Measurements from ENCODE around the gene GGTA1. TPM values are rescaled to one million over a fixed set of nuclear protein-coding genes. Genes with fewer than 3 reads are reported as not detected.
"Not testable (repeated sequence)": the region's sequence is repeated elsewhere in the genome, so short reads cannot be mapped to it uniquely, and the experiment has no call there.

GGTA1 gene
- total and polyA plus RNA-seq, 2 experiments from 2014 or later: 0.16 TPM; not detected in 1

GRCh38 chr9:121463026-121463807 is 36.4 kb downstream of the GGTA1 start:
- peak; percentile 85 for DNase-seq (ENCODE audit: low spot score)
- Histone ChIP-seq H2AFZ (no peak overlapping the region), H3K4me1 (ENCODE audit: insufficient read depth) (no peaks in the 10 kb centered on the region; the same call in 1 of the 2 replicates), H3K27ac (ENCODE audit: low read depth) (no peak overlapping the region), H3K4me3 (no peak overlapping the region), H3K27me3 (ENCODE audit: insufficient read depth) (no peaks in the 10 kb centered on the region), H3K9me2 (ENCODE audit: insufficient read depth) (no peaks in the 10 kb centered on the region), H3K4me2 (no peak overlapping the region), H4K20me1 (replicated peaks; ENCODE audit: insufficient read depth) (no peaks in the 10 kb centered on the region), H3K79me2 (replicated peaks; ENCODE audit: insufficient read depth) (no peaks in the 10 kb centered on the region), H3F3A (replicated peaks; ENCODE audit: low read depth) (no peaks in the 10 kb centered on the region), H3K36me3 (ENCODE audit: insufficient read depth) (no peaks in the 10 kb centered on the region)
- no peak overlapping the region for H3K4me3 Mint-ChIP-seq
- ATAC-seq: peak; percentile 90
- H3K4me1 Mint-ChIP-seq: peaks cover 11% of the 10 kb centered on the region; the same call in 2 of the 3 replicates
- peaks cover 2% of the 10 kb centered on the region for H3K27me3 Mint-ChIP-seq (ENCODE audit: insufficient read depth, low read depth, poor library complexity)
- H3K36me3 Mint-ChIP-seq (ENCODE audit: low read depth): no peaks in the 10 kb centered on the region
- no peak overlapping the region for H3K27ac Mint-ChIP-seq
- H3K9me3 Mint-ChIP-seq: no peaks in the 10 kb centered on the region
- peak; percentile 82 to 92 for TF ChIP-seq CTCF (conservative IDR thresholded peaks at IDR 0.05; ENCODE audit: low read depth in 2 of 2)
- no peak for TF ChIP-seq STAT1 (IDR thresholded peaks at IDR 0.05; ENCODE audit: unreplicated experiment)

- Histone ChIP-seq H2AFZ (no peak overlapping the region), H3K79me2 (replicated peaks; ENCODE audit: insufficient read depth) (no peaks in the 10 kb centered on the region), H3K4me1 (ENCODE audit: insufficient read depth) (no peaks in the 10 kb centered on the region; the same call in 1 of the 2 replicates), H3F3A (replicated peaks; ENCODE audit: low read depth) (no peaks in the 10 kb centered on the region), H3K4me2 (no peak overlapping the region), H4K20me1 (replicated peaks; ENCODE audit: insufficient read depth) (no peaks in the 10 kb centered on the region), H3K27me3 (ENCODE audit: insufficient read depth) (no peaks in the 10 kb centered on the region), H3K9me2 (ENCODE audit: insufficient read depth) (no peaks in the 10 kb centered on the region), H3K27ac (ENCODE audit: low read depth) (no peak overlapping the region), H3K36me3 (ENCODE audit: insufficient read depth) (no peaks in the 10 kb centered on the region), H3K4me3 (no peak overlapping the region)
- DNase-seq (ENCODE audit: low spot score) (no peak), ATAC-seq (no peak; the same call in 2 of the 3 replicates)
- TF ChIP-seq REST (IDR thresholded peaks at IDR 0.05; ENCODE audit: unreplicated experiment) (peak; percentile 57), EZH2phosphoT487 (IDR thresholded peaks at IDR 0.05; ENCODE audit: unreplicated experiment) (no peak)
- H3K27ac Mint-ChIP-seq: no peak overlapping the region
- no peaks in the 10 kb centered on the region for H3K9me3 Mint-ChIP-seq
- no peaks in the 10 kb centered on the region for H3K36me3 Mint-ChIP-seq (ENCODE audit: low read depth)
- peaks cover 11% of the 10 kb centered on the region; the same call in 2 of the 3 replicates for H3K4me1 Mint-ChIP-seq
- no peak overlapping the region for H3K4me3 Mint-ChIP-seq
- H3K27me3 Mint-ChIP-seq (ENCODE audit: insufficient read depth, low read depth, poor library complexity): no peaks in the 10 kb centered on the region
These were observed 40.1 kb downstream of the GGTA1 start for GRCh38 chr9:121459513-121459912.

- H3K27me3 ChIP-seq (ENCODE audit: insufficient read depth): not testable (repeated sequence)
These were observed 41.2 kb downstream of the GGTA1 start for GRCh38 chr9:121458449-121458848.

More at GRCh38 chr9:121458449-121458848, 41.2 kb downstream of the GGTA1 start:
- not testable (repeated sequence) for H3K36me3 Mint-ChIP-seq (ENCODE audit: low read depth); H2AFZ ChIP-seq; H3K27ac Mint-ChIP-seq; H3K4me3 Mint-ChIP-seq; DNase-seq (ENCODE audit: low spot score); H3K9me2 ChIP-seq (ENCODE audit: insufficient read depth); H3K4me1 Mint-ChIP-seq; H4K20me1 ChIP-seq (replicated peaks; ENCODE audit: insufficient read depth); H3K9me3 Mint-ChIP-seq; H3K27me3 Mint-ChIP-seq (ENCODE audit: insufficient read depth, low read depth, poor library complexity); H3K27ac ChIP-seq (ENCODE audit: low read depth); ATAC-seq; H3K4me1 ChIP-seq (ENCODE audit: insufficient read depth); H3K79me2 ChIP-seq (replicated peaks; ENCODE audit: insufficient read depth); H3K4me3 ChIP-seq; H3K4me2 ChIP-seq; H3F3A ChIP-seq (replicated peaks; ENCODE audit: low read depth); H3K36me3 ChIP-seq (ENCODE audit: insufficient read depth)

Measured in GM23338 (cell line).